Stimulated activated CD8-positive, alpha-beta memory T cell treated with anti-CD3 and anti-CD28 coated beads, Interleukin-12 subunit alpha, Interleukin-12 subunit beta, amount 100 ng/mL, for 24 hours (primary cell): ENCODE data around the gene CHCHD6.

Experiments
- DNase-seq: peaks from one replicate; pipeline ENCODE4 v3.0.0-alpha.2; 2020; ENCODE audit errors: extremely low read depth

The CHCHD6 gene

DNA sequence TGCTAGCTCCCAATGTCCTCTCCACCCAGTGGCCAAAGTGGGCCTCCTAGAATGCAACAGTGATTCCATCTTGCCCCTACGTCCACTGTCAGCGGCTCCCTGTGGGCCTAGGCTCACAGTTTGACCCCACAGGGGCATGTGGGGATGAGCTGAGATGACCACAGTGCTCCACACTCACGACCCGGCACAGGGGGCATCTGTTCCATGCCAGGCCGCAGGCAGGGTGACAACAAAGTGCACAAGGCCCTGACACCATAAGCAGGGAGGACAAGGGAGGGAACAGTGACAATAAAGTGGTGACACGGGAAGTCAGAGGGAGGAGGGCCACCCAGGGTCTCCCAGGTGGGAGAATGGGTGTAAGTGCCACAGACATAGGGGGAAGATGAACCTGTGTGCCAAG lies 273.8 kb downstream of the CHCHD6 start:
- DNase-seq: no peak

DNA sequence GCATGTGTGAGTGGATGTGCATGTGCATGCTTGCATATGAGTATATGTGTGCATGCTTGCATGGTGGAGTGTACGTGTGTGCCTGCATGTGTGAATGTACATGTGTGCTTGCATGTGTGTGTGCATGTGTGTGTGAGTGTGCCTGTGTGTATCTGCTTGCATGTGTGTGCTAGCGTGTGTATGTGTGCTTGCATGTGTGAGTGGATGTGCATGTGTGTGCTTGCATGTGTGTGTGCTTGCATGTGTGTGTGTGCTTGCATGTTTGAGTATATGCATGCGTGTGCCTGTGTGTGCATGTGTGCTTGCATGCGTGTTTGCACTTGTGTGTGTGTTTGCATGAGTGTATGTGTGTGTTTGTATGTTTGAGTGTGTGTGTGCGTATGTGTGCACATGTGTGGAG lies 274.3 kb downstream of the CHCHD6 start:
- no peak for DNase-seq

DNA sequence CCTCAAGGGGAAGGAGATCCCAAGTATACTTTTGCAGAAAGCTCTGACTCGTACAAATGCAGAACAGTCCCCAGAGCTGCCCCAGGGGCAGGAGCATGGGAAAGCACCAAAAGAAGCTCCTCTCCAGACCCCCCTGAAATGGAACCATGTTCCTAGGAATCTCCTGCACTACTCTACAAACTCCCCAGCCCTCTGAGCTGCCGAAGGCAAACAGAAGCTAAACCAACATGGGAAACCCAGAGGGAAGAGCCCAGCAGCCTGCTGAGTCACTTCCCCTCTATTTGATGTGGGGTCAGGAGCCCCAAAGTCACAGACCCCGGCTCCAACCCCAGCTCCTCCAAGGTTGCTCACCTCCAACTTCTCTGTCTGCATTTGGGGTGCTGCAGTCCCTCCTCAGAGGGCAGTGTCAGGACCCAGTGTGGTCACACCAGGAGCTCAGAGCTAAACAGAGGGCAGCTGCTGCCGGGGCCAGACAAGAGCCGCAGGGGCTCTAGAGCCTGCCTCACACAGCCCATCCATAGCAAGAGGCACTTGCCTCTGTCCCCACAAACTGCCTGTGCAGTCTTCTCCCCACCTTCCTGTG lies 275.1 kb downstream of the CHCHD6 start:
- no peak for DNase-seq

DNA sequence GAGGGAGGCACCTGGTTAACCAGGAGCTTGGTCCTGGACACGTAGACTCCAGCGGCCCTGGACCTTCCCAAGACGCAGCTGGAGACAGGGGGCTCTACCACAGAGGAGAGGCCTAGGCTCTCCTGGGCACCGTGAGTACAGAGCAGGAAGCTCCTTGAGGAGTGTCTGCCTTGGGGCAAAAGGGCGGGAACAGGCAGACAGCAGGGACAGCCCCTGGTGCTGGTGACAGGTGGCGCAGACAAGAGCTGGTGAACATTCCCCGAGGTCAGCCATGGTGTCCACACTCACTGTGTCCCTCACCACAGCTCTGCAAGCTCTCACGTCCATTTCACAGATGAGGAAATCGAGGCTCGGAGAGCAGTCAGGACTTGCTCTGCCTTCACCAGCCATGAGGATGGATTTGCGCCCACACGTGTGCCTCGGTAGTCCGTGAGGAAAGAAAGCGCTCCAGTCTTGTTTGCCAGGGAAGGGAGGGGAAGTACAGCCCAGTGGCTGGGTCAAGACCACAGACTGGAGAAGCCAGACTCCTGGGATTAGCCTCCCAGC lies 276.3 kb downstream of the CHCHD6 start:
- DNase-seq: no peak

DNA sequence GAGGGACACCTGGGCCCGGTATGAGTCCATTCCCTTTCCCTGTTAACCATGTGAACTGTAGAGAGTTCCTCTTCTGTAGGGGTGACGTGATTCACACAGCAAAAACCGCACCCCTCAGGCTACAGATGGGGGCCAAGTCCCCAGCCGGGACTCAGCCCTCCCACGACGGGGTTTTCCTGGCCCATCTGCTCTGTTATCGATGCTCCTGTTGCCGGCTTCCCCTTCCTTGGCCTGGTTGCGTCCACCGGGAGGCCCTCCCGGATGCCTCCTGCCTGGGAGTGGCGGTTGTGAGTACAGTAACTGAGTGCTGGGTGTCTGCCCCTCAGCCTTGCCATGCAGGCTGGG lies 278.1 kb downstream of the CHCHD6 start:
- DNase-seq: peak; percentile 39

DNA sequence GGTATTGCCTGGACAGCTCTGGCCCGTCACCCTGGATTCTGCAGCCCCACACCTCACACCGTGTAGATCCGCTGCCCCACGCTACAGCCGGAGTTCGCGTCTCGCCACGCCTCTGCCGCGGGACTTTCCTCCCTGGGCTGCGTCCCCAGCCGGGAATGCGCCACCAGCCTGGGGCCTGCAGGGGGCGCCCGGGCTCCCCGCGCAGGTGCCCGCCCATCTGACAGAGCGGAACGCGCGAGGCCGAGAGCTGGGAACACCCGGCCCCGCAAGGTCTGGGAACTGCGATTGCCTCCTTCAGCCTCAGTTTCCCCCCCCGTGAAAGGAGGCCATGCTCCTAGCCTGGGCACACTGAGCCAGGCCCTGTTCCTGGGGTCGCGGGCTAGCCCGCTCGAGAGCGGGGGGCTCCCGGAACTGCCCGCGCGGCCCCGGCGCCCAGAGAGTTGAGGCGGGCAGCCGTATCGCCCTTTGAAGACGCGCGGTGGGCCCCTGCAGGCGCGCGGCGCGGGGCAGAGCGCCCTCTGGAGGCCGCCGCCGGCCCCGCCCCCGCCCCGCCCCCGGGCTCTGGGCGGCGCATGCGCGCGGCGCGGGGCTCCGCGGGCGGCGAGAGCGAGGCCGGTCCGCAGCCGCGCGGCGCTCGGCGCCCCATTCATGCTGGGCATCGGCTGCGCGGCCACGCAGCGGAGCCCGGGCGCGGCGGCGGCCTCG lies 278.6 kb downstream of the CHCHD6 start, which contains the start of gene PLXNA1:
PLXNA1 (plus strand) TSS at position 645 of the 705 bp plus-strand sequence. CDS start 5,479 bp downstream, outside the sequence.
- peak; percentile 56 for DNase-seq

DNA sequence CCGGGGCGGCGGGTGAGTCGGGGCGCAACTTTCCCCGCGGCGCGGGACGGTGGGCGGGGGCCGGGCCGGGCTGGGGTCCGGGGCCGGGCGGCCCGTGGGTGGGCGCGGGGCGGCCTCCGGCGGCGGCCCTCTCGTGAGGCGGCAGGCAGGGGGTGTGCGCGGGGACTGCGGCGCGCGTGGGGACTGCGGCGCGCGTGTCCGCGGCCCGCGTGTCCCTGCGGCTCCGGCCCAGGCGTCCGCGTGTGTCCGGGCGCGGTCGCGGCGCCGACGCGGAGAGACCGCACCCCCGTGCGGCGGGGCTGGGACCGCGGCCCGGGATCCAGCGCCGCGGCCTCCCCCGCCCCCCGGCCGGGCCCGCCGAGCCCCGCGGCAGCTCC lies 279.2 kb downstream of the CHCHD6 start:
- DNase-seq: no peak

DNA sequence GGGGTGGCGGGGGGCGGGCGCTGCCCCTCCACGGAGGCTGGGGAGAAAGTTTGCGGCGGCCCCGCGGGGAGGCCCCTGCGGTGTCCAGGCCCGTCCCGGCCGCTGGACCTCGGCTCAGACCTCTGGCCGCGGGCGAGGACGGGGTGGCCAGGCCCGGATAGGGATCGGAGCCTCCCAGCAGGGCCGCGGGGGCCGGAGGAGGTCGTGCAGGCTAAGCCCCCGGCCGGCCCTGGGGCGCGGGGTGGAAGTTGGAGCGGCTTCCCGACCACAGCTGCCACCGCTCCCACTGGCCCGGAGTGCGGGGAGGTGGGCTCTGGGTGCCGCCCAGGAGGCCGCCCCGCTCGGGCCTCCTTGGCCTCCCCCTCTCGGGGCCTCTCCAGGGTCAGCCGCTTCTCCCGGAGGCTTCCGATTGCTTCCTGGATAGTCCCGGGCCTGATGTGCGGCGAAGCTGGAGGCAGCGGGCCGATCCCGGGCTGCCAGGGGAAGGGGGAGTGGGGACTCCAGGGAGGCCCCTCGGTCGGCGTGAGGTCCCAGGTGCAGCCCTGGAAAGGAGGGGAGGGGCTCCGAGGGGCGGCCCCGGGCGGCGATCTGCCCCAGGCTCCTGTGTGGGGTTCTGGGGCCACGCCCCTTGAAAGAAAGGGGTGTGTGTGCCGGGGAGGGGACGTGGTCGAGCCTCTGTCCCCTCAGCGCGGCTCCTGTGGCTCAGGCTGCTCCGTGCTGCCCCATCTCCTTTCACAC lies 279.8 kb downstream of the CHCHD6 start:
- no peak for DNase-seq

DNA sequence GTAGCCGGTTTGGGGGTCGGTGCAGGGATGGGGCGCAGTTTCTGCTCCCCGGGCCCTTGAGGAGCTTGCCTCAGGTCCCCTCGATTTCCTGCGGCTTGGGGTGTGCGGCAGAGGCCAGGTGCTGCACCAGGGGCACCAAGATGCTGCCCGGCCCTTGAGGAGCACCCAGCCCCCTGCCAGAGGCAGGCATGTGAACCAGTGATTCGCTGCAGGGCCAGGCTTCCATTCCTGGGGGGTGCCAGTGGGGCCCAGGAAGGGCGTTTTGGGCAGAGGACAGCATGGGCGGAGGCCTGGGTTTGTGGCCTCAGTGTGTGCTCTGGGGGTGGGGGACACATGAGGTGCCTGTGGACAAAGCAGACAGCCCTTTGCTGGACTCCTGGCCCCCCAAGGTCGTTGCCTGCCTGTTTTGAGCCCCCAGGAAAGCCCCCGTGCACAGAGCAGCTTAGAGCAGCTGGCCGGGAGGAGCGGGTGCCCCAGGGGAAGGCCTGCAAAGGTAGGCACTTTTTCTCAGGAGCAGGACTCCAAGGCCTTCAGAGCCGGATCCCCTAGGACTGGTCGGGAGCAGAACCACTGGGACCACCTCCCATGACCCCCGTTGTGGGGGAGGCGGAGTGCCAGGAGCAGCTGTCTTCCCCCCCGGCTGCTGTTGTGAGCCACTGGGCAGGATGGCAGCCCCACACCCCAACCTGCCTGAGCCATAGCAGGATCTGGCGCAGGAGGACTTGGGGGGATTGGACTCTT lies 280.5 kb downstream of the CHCHD6 start:
- DNase-seq: no peak

DNA sequence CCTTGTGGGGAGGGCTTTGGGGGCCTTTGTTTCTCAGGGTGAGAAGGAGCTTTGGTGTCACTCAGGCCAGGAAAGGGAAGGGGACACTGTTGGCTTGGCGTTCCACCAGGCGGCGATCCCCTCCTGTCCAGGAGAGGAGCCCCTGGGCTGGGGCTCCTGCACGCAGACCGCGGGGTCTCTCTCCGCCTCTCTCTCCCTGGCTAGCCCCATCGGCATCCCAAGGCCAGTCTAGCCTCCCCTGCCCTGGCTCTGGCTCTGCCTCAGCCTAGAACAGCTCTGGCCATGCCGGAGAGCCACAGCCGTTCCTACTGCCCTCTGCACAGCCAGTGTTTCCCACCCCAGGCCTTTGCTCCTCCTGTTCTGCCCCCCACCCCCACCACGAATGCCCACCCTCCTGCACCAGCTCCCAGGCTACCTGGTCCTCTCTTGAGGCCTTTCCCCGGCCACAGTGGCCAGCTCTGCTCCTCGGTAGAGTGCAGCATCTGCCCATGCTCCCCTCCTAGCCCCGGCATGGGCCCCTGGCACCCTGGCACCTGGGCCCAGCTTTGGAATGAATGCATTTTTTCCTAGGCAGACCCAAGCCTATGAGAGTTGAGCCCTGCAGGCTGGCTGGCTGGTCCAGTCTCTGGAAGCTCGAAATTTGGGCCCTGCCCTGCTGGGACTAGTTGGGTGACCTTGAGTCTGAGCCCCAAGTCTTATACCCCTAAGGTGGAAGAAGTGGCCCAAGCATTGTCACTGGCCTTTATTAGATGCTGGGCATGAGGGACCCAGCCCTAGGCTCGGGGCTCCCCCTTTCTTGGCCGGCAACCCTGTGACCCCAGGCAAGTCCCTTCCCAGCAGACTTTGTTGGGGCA lies 281.3 kb downstream of the CHCHD6 start:
- DNase-seq: no peak

DNA sequence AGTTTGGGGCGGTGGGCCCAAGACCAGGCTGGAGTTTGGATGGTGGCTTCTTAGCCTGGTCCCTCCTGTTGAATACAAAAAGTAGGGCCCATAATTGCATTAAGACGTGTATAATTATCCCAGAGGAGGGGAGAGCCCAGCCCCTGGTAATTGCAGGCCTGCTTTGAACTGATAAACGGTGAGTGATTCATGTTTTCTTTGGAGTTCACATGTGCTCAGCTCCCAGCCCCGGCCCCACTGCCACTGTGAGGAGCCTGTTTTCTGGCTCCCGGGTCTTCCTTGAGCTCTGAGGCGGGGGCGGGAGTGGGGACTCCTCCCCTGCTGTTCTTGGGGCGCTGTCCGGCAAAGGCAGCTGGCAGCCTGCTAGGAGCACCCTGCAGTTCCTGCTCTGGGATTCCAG lies 282.0 kb downstream of the CHCHD6 start:
- no peak for DNase-seq

DNA sequence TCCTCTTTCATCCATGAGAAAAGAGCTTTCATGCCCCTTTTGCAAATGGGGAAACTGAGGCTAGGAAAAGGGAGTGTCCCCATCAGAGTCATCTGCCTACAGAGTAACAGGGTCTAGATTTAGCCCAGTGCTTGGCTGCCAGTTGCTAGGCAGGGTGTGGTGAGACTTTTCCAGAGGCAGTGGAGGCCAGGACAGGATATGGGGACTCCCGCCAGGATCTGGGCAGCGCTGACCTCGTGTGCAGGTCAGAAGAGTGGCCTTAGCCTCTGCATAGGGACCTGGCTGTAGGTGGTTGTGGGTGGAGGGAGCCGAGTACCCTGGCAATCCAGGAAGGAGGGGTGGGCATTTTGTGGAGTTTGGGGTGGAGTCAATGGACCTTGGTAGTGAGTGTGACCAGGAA lies 283.1 kb downstream of the CHCHD6 start:
- no peak for DNase-seq

DNA sequence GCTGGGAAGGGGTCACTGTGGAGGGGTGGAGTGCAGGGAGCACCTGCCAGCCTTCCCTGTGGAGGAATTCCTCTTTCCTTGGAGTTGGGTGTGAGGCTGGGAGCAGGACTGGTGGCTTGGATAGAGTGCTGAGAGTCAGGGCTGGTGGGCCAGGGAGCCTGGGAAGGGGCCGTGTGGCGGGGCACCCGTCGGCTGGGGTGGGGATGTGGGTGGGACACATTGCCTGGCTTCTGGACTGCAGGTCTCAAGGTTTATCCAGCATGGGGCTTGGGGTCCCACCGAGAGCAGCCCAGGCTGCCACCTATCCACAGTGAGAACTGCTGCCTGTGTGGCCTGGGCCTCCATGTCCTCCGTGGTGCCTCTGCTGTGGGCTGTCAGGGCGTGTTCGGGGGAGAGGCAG lies 283.6 kb downstream of the CHCHD6 start:
- no peak for DNase-seq

DNA sequence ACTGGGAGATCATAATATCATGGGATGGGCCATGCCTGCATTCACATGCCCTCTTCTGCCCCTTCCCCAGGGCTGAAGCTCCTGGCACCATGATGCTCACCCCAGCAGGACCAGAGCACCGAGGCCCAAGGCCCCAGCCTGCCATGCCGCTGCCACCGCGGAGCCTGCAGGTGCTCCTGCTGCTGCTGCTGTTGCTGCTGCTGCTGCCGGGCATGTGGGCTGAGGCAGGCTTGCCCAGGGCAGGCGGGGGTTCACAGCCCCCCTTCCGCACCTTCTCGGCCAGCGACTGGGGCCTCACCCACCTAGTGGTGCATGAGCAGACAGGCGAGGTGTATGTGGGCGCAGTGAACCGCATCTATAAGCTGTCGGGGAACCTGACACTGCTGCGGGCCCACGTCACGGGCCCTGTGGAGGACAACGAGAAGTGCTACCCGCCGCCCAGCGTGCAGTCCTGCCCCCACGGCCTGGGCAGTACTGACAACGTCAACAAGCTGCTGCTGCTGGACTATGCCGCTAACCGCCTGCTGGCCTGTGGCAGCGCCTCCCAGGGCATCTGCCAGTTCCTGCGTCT lies 284.5 kb downstream of the CHCHD6 start:
- DNase-seq: no peak

DNA sequence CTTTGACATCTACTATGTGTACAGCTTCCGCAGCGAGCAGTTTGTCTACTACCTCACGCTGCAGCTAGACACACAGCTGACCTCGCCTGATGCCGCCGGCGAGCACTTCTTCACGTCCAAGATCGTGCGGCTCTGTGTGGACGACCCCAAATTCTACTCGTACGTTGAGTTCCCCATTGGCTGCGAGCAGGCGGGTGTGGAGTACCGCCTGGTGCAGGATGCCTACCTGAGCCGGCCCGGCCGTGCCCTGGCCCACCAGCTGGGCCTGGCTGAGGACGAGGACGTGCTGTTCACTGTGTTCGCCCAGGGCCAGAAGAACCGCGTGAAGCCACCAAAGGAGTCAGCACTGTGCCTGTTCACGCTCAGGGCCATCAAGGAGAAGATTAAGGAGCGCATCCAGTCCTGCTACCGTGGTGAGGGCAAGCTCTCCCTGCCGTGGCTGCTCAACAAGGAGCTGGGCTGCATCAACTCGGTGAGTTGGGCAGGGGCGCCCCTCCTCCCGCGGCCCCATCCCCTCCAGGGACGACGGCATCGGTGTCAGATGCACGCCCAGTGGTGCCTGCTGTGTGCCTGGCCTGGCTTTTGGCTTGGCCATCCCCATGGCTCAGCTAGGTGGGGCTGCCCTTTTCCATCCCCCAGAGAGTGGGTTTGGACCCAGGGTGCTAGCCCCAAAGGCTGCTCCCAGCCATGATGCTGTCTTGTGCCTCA lies 285.4 kb downstream of the CHCHD6 start:
- DNase-seq: no peak

DNA sequence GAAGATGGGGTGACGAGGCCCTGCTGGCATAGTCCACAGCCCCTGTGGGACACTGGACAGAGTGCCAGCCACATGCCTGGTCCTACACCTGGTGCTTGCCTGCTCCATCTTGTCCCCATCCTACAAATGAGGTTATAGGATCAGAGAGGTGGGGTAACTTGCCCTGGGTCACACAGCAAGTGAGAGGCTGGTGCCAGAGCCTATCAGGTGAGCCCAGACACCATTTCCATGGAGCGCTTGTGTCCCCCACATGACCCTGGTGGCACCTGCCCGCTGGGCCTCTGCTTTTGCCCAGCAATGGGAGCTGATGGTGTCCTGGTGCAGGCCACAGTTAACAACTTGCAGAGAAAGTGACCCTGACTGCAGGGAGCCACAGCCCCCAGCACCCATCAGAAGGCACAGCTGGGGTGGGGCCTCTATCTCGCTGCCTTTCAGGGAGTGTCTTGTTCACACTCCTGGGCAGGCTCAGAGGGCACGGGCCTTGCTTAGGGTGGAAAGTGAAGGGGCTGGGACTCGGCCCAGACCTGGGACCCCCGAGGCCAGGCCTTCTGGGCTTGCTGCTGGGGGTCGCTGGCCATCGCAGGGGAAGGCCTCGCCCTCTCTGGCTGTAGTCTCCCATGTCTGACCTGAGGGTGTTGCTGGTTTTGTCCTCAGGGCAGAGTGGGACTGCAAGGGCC lies 286.1 kb downstream of the CHCHD6 start:
- DNase-seq: no peak

DNA sequence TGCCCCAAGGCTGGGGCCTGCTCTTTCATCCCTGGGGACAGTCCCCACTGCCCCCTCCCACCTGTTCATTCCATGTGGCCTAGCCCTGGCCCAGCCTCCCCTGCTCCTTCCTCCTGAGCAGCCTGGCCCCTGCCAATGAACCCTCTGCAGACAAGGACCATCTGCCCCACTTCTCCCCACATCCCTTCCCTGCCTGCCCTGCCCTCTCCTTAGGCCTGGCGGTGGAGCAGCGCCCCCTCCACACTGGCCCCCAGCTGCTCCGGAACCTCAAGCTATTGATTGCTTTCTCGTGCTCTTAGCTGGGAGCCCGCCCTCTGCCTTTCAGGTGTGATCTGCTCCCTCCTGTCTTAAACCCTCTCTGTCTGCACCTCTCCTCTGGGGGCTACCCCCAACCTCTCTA lies 286.9 kb downstream of the CHCHD6 start:
- no peak for DNase-seq

DNA sequence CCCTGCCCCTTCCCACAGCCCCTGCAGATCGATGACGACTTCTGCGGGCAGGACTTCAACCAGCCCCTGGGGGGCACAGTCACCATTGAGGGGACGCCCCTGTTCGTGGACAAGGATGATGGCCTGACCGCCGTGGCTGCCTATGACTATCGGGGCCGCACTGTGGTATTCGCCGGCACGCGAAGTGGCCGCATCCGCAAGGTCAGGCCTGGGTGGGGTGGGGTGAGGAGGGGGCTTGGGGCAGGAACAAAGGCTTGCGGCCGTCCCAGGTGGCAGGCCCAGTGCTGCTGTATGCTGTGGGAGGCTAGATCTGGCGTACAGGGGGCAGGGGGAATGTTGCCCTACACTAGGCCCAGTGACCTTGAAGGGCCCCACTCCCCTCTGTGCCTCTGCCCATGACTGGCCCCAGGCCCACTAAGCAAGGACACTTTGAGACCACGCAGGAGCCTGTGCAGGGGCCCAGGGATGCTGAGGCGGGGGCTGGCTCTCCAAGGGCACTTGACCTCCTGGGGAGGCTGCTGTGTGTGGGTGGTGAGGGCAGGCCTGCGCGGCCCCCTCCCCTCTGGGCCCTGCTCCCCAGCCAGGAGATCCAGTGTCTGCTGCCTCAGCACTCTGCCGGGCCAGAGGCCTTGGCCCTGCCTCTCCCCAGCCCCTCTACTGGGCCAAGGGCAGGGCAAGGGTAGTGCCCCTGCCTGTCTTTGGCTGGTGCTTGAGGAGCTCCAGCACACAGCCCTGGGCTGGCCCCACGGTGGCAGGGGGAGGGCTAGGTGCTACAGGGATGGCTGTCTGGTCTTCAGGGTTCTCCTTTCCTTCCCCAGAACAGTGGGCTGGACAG lies 287.5 kb downstream of the CHCHD6 start:
- no peak for DNase-seq

DNA sequence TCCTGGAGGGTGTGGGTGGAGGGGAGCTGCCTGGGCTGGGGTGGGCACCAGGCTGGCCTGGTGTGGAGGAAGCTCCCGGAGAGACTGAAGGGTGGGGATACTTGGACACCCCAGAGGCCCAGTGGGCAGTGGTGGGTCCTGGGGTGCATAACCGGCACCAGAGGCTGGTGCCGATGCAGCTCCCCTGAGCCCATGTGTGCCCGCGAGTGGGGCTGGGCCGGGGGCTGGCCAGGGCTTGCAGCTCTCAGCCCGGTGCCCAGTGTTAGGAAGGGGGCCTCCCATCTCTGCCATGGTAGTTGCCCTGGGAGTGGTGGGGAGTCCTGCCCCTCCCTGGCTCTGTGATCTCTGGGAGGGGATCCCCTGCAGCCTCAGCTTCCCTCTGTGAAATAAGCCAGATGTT lies 288.2 kb downstream of the CHCHD6 start:
- no peak for DNase-seq
